K562 (cell line): ENCODE results near the gene ATP6V0A4. TPM values are rescaled to one million over a fixed set of nuclear protein-coding genes. Genes with fewer than 3 reads are reported as not detected.

Experiments
- ATAC-seq: fragments of 200-7000 bp; cut with Tn5 transposase; 3 replicates; pipeline ENCODE4 v1.9.1; 2020; ENCODE audit warnings: moderate library complexity
- BruUV-seq: library from RNA; stranded (reverse); fragments of 400-500 nt; replicated peaks from 2 replicates; lab custom pipeline; 2021; lab: Mats Ljungman, UMichigan
- CTCF ChIA-PET: fragments of 300-600 bp; formaldehyde crosslinking; extraction: SDS; loops from one replicate; lab custom pipeline; 2021; ENCODE audit warnings: low intra/inter-chr PET ratio; lab: Yijun Ruan, JAX
- POLR2A ChIA-PET: fragments of 300-600, 350-650 bp; sonication (Branson Sonifier 250); formaldehyde crosslinking; extraction: SDS; loops from one replicate; lab custom pipeline; 2021; ENCODE audit warnings: antibody characterized with exemption, inconsistent platforms; lab: Yijun Ruan, JAX
- DNase-seq, 4 experiments: peaks; one replicate each; pipeline versions ENCODE4 v3.0.0 to v3.0.0-alpha.2; 2011 to 2018; ENCODE audit warnings: low spot score in 3 of 4, mixed read lengths in 3 of 4; ENCODE audit errors: extremely low read depth in 1 of 4
- FAIRE-seq: peaks from 2 replicates; lab custom pipeline; 2011; peaks lifted over from hg19 to GRCh38; lab: Jason Lieb, UNC
- H2AFZ ChIP-seq: 2 replicates; pipeline ENCODE4 v1.6.0; 2011; ENCODE audit warnings: low read depth, low read length, control low read depth, inconsistent platforms
- H3K27ac ChIP-seq: fragments of 200-600 bp; 3 replicates; pipeline ENCODE4 v1.8.0; 2011; ENCODE audit warnings: low read depth, mild to moderate bottlenecking, control low read depth, inconsistent platforms, low read length, moderate library complexity, mixed read lengths; ENCODE audit errors: extremely low read depth
- H3K27me3 ChIP-seq, 2 experiments: fragments of 300-600 bp in 1 of 2; 2 replicates in 1 of 2; 3 replicates in 1 of 2; pipeline versions ENCODE4 v1.6.0 to v1.8.0; 2011; ENCODE audit warnings: inconsistent platforms in 2 of 2, low read length in 2 of 2, mild to moderate bottlenecking in 1 of 2, mixed read lengths in 1 of 2, moderate library complexity in 1 of 2; ENCODE audit not compliant: control insufficient read depth in 2 of 2, insufficient read depth in 2 of 2
- H3K36me3 ChIP-seq: fragments of 300-600 bp; 3 replicates; pipeline ENCODE4 v1.8.0; 2011; ENCODE audit warnings: mild to moderate bottlenecking, low read length, inconsistent platforms; ENCODE audit not compliant: control insufficient read depth, insufficient read depth
- H3K4me1 ChIP-seq, 2 experiments: fragments of 200-600 bp in 1 of 2; replicated peaks in 1 of 2; 2 replicates in 1 of 2; 3 replicates in 1 of 2; pipeline versions ENCODE4 v1.5.1 to v1.8.0; 2011; ENCODE audit warnings: inconsistent platforms in 2 of 2, low read length in 2 of 2, mild to moderate bottlenecking in 1 of 2, mixed read lengths in 1 of 2, moderate library complexity in 1 of 2; ENCODE audit not compliant: control insufficient read depth in 2 of 2, insufficient read depth in 2 of 2
- H3K4me2 ChIP-seq: 2 replicates; pipeline ENCODE4 v1.6.1; 2011; ENCODE audit warnings: low read length, control low read depth, inconsistent platforms, mixed read lengths; ENCODE audit not compliant: insufficient read depth
- H3K4me3 ChIP-seq: fragments of 200-600 bp; sonication (generic), shearing (Covaris generic); 2 replicates; pipeline ENCODE4 v1.5.1; 2016; ENCODE audit warnings: control low read depth, inconsistent platforms
- H3K79me2 ChIP-seq: fragments of 200-600 bp; 3 replicates; pipeline ENCODE4 v1.8.0; 2011; ENCODE audit warnings: low read length, inconsistent platforms; ENCODE audit not compliant: control insufficient read depth, insufficient read depth
- H3K9ac ChIP-seq, 2 experiments: 2 replicates each; pipeline versions ENCODE4 v1.6.0 to v1.6.1; 2011; ENCODE audit warnings: low read depth in 2 of 2, low read length in 2 of 2, control low read depth in 1 of 2, inconsistent platforms in 1 of 2, mild to moderate bottlenecking in 1 of 2, mixed read lengths in 1 of 2; ENCODE audit not compliant: insufficient read depth in 1 of 2
- H3K9me1 ChIP-seq: one replicate; pipeline ENCODE4 v1.6.0; 2011; ENCODE audit warnings: inconsistent platforms, mild to moderate bottlenecking, low read length, moderate library complexity; ENCODE audit not compliant: control insufficient read depth, insufficient read depth
- H3K9me3 ChIP-seq: replicated peaks from 2 replicates; pipeline ENCODE4 v1.5.1; 2011; ENCODE audit warnings: low read depth, low read length, inconsistent platforms; ENCODE audit not compliant: control insufficient read depth, insufficient read depth
- H4K20me1 ChIP-seq: replicated peaks from 2 replicates; pipeline ENCODE4 v1.6.1; 2011; ENCODE audit warnings: low read length, inconsistent platforms, mixed read lengths; ENCODE audit not compliant: control insufficient read depth, insufficient read depth
- FOSL1 ChIP-seq: fragments of 200-800 bp; sonication (Bioruptor generic); conservative IDR thresholded peaks from 2 replicates; pipeline ENCODE4 v1.6.1; 2016; ENCODE audit warnings: missing genetic modification characterization, missing compliant biosample characterization
- IRF2 ChIP-seq: sonication (generic); formaldehyde crosslinking; IDR thresholded peaks from 2 replicates; pipeline ENCODE4 v1.8.1; 2022; ENCODE audit warnings: mild to moderate bottlenecking, missing genetic modification reagents
- KLF16 ChIP-seq: IDR thresholded peaks from 2 replicates; pipeline ENCODE4 v1.6.1; 2016; ENCODE audit warnings: antibody characterized with exemption
- MED1 ChIP-seq: sonication (generic); formaldehyde crosslinking; IDR thresholded peaks from 2 replicates; pipeline ENCODE4 v1.8.1; 2023; ENCODE audit warnings: missing genetic modification reagents, borderline replicate concordance
- NR4A1 ChIP-seq, 2 experiments: fragments of 250-450 bp in 1 of 2; fragments of 450-650 bp in 1 of 2; sonication (Bioruptor Pico) in 1 of 2; IDR thresholded peaks; 2 replicates each; pipeline versions ENCODE4 v1.4.0 to v1.6.1; 2016 to 2020; ENCODE audit warnings: mild to moderate bottlenecking in 2 of 2, missing compliant biosample characterization in 1 of 2, missing genetic modification characterization in 1 of 2, moderate library complexity in 1 of 2
- SP1 ChIP-seq: sonication (generic); formaldehyde crosslinking; IDR thresholded peaks from 2 replicates; pipeline ENCODE4 v1.8.1; 2022; ENCODE audit warnings: mild to moderate bottlenecking, missing genetic modification reagents
- ZNF121 ChIP-seq: sonication (generic); formaldehyde crosslinking; conservative IDR thresholded peaks from 2 replicates; pipeline ENCODE4 v1.8.0; 2022; ENCODE audit warnings: missing genetic modification reagents
- ZNF324 ChIP-seq: fragments of 250-450 bp; sonication (Bioruptor Pico); IDR thresholded peaks from 2 replicates; pipeline ENCODE4 v1.4.0; 2020; ENCODE audit warnings: mild to moderate bottlenecking
- WGBS: fragments of 100-300 bp; shearing (Covaris generic); methylation state at CpG from one replicate; pipeline ENCODE4 v1.1.6; 2016; ENCODE audit warnings: low coverage, mixed read lengths; ENCODE audit not compliant: insufficient coverage; ENCODE audit errors: missing lambda C conversion rate; 5-methylcytosine and 5-hydroxymethylcytosine counted together
- in situ Hi-C: fragments of 300-500 bp; cut with MboI; formaldehyde crosslinking; loops from 4 replicates; pipeline ENCODE4 v1.15.0; 2018; ENCODE audit warnings: inconsistent platforms, mixed read lengths
- intact Hi-C: fragments of 100-400 bp; cut with micrococcal nuclease; formaldehyde crosslinking; loops from 2 replicates; pipeline ENCODE4 v1.14.2; 2022
- polyA plus RNA-seq, 8 experiments: library from polyadenylated mRNA; depleted of rRNA in 4 of 8; stranded (reverse) in 5 of 8; unstranded in 3 of 8; fragments of >200 nt; fragmentation: Nextera tagmentation in 2 of 8; fragmentation: Illumina TruSeq in 1 of 8; extraction: Ambion mirVana in 2 of 8; extraction: Trizol in 1 of 8; gene quantifications; 2 replicates each; pipeline versions ENCODE4 v1.2.1 to v1.2.3, GENCODE V29; 2011 to 2014; ENCODE audit warnings: inconsistent platforms in 1 of 8, missing spikeins in 1 of 8
- total RNA-seq, 7 experiments: library from RNA; depleted of rRNA in 6 of 7; stranded (reverse); fragments of >200 nt in 6 of 7; fragmentation: Illumina TruSeq in 2 of 7; extraction: Trizol in 2 of 7; gene quantifications; 2 replicates each; pipeline versions ENCODE4 v1.2.1 to v1.2.3, GENCODE V29; 2011 to 2021; ENCODE audit warnings: low replicate concordance in 1 of 7
- TF ChIP-seq, protein P1 (sequence below), 2 experiments: IDR thresholded peaks; 2 replicates each; pipeline ENCODE4 v1.6.1; 2011; ENCODE audit warnings: borderline replicate concordance in 1 of 2, control low read depth in 1 of 2, low read depth in 1 of 2, low read length in 1 of 2, mild to moderate bottlenecking in 1 of 2, mixed read lengths in 1 of 2, moderate library complexity in 1 of 2; ENCODE audit not compliant: insufficient read depth in 1 of 2, insufficient read length in 1 of 2, poor library complexity in 1 of 2, severe bottlenecking in 1 of 2; ENCODE audit errors: extremely low read depth in 1 of 2
- TF ChIP-seq, protein P2 (sequence below): IDR thresholded peaks from 2 replicates; pipeline ENCODE4 v1.6.1; 2011; ENCODE audit warnings: borderline replicate concordance, low read depth, mild to moderate bottlenecking, moderate library complexity, low read length; ENCODE audit not compliant: insufficient read depth, poor library complexity, severe bottlenecking
- TF ChIP-seq, protein P3 (sequence below): fragments of 150-350 bp; conservative IDR thresholded peaks from 2 replicates; pipeline ENCODE4 v1.6.1; 2014; ENCODE audit warnings: low read length

The ATP6V0A4 gene
- total and polyA plus RNA-seq, 9 of the 15 experiments (the other 6 are each of a cell fraction or from before 2014, with no cell fraction given): 0.03 TPM; not detected in 8

DNA sequence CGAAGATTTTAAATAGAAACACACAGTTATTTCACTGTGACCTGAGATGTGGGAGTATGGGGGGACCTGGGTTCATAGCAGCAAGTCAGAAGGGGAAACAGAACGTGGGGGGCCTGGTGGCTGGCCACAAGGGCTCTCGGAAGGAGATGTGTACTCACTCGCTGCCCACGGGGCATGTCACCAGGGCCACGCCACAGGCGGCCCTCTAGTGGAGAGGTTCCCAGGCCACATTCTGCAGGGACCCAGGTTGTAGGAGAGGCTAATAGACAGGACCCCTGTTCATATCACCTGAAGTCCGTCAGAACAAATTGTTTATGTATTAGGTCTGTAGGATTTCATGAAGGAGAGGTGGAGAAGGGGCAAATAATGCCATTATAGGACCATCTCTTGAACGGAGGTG lies 71.7 kb downstream of the ATP6V0A4 start (continued):
- TF ChIP-seq, protein P1, sequence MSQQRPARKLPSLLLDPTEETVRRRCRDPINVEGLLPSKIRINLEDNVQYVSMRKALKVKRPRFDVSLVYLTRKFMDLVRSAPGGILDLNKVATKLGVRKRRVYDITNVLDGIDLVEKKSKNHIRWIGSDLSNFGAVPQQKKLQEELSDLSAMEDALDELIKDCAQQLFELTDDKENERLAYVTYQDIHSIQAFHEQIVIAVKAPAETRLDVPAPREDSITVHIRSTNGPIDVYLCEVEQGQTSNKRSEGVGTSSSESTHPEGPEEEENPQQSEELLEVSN (IDR thresholded peaks at IDR 0.05; ENCODE audit: borderline replicate concordance in 1 of 2, extremely low read depth in 1 of 2, insufficient read depth in 1 of 2, insufficient read length in 1 of 2, low read depth in 1 of 2, low read length in 1 of 2, poor library complexity in 1 of 2, severe bottlenecking in 1 of 2): peak in 1 of 2 experiments; percentile 15
- TF ChIP-seq, protein P2, sequence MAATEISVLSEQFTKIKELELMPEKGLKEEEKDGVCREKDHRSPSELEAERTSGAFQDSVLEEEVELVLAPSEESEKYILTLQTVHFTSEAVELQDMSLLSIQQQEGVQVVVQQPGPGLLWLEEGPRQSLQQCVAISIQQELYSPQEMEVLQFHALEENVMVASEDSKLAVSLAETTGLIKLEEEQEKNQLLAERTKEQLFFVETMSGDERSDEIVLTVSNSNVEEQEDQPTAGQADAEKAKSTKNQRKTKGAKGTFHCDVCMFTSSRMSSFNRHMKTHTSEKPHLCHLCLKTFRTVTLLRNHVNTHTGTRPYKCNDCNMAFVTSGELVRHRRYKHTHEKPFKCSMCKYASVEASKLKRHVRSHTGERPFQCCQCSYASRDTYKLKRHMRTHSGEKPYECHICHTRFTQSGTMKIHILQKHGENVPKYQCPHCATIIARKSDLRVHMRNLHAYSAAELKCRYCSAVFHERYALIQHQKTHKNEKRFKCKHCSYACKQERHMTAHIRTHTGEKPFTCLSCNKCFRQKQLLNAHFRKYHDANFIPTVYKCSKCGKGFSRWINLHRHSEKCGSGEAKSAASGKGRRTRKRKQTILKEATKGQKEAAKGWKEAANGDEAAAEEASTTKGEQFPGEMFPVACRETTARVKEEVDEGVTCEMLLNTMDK: peak; percentile 62
- no peak for TF ChIP-seq MED1 (CRISPR knock-in tag)

DNA sequence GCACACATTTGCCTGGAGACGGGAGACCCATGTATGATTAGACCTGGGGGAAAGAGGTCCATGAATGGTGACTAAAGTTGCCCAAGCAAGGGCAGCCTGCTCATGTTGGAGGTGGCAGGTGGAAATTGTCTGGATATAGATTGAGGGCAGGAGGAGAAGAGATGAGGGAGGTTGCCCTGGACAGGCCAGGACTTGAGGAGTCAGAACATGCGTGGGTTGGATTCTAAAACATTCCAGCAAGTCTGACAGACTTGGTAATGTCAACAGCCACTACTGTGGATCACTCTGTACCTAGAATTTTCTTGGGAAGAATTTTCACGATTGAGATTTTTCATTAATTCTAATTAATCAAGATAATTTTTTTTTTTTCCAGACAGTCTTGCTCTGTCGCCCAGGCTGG lies 77.7 kb downstream of the ATP6V0A4 start:
- TF ChIP-seq, protein P3, sequence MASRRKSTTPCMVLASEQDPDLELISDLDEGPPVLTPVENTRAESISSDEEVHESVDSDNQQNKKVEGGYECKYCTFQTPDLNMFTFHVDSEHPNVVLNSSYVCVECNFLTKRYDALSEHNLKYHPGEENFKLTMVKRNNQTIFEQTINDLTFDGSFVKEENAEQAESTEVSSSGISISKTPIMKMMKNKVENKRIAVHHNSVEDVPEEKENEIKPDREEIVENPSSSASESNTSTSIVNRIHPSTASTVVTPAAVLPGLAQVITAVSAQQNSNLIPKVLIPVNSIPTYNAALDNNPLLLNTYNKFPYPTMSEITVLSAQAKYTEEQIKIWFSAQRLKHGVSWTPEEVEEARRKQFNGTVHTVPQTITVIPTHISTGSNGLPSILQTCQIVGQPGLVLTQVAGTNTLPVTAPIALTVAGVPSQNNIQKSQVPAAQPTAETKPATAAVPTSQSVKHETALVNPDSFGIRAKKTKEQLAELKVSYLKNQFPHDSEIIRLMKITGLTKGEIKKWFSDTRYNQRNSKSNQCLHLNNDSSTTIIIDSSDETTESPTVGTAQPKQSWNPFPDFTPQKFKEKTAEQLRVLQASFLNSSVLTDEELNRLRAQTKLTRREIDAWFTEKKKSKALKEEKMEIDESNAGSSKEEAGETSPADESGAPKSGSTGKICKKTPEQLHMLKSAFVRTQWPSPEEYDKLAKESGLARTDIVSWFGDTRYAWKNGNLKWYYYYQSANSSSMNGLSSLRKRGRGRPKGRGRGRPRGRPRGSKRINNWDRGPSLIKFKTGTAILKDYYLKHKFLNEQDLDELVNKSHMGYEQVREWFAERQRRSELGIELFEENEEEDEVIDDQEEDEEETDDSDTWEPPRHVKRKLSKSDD: no peak
- TF ChIP-seq NR4A1 (CRISPR knock-in tag; IDR thresholded peaks at IDR 0.05) (no peak), NR4A1 (tag; IDR thresholded peaks at IDR 0.05) (no peak), IRF2 (no peak), KLF16 (no peak), FOSL1 (tag) (no peak), ZNF121 (no peak), SP1 (CRISPR knock-in tag) (no peak), ZNF324 (CRISPR knock-in tag) (no peak)
- TF ChIP-seq, all 486 proteins: peak for 0
- Histone ChIP-seq H3K4me3 (no peak overlapping the region), H3K27ac (no peak overlapping the region), H3K79me2 (no peaks in the 10 kb centered on the region), H3K36me3 (no peaks in the 10 kb centered on the region), H4K20me1 (peaks cover 4% of the 10 kb centered on the region; the same call in 1 of the 2 replicates), H3K4me2 (no peak overlapping the region), H3K4me1 (no peaks in the 10 kb centered on the region), H3K27me3 (peaks cover 39 to 60% of the 10 kb centered on the region in 2 experiments), H3K9ac (no peak overlapping the region), H3K9me3 (no peaks in the 10 kb centered on the region), H3K9me1 (no peaks in the 10 kb centered on the region), H2AFZ (no peak overlapping the region)
- ATAC-seq (no peak), FAIRE-seq (no peak), DNase-seq (no peak)
- no TSS peak for BruUV-seq
- ChIA-PET CTCF (no interaction called here), POLR2A (interaction anchor here (1.7 kb wide), 1 partner anchor 13 kb away, joined by 5 read pairs; no protein-coding TSS in a partner anchor)
- in situ Hi-C loops (no loop called here), intact Hi-C loops (no loop called here)
- 0% methylated on average over 4 of the region's 4 CpGs for WGBS
